ENCODE data around the gene NT5DC1. TPM values are rescaled to one million over a fixed set of nuclear protein-coding genes. Genes with fewer than 3 reads are reported as not detected.
A peak's percentile ranks its signal among the peaks of the same experiment; 100 is the strongest.

Gene NT5DC1
- 10 to 100 TPM; 29.5 to 32.9 TPM for total RNA-seq

DNA sequence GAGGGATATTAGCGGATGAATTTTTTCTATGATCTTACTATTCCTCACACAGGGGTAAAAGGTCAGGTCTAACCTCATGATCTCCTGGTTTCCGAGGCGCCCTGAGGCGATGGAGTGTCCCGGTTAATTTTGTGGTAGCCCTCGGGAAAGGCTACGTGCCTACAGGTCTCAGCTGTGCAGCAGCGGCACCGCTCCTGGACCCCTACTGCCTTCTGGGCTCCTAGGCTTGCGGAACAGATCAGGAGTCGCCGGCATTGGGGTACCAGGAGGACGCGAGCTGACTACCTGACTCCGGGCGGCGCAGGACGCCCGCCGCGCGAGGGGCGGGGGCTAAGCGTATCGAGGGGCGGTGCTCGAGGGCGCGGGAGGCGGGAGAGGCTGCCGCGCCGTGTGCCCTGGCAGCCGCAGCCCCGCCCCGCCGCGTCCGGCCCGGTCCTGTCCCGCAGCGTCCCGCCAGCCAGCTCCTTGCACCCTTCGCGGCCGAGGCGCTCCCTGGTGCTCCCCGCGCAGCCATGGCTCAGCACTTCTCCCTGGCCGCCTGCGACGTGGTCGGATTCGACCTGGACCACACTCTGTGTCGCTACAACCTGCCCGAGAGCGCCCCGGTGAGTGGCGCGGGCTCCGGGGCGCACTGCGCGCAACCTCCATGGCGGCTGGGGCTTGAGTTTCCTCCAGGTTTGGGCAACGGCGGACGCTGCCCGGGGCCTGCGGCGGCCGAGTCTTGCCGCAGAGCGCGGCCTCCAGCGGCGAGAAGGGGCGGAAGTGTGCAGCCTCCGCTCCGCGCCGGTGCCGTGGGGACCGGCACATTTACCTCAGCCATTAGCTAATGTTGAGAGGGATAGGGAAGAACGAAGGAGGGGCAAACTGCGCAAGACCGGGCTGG is at the start of gene NT5DC1:
Gene NT5DC1, plus strand, starts transcription at position 435 of the 883 bp plus-strand sequence. Its CDS starts 78 bp downstream, at position 513.
- Mint-ChIP-seq H3K4me3 (peak within 1 kb of the TSS; percentile 88), H3K27me3 (ENCODE audit: low read depth) (peaks cover 2% of the 10 kb centered on the region), H3K4me1 (ENCODE audit: low read depth) (peaks cover 29% of the 10 kb centered on the region), H3K9me3 (ENCODE audit: insufficient read depth) (no peaks in the 10 kb centered on the region), H3K27ac (peak within 1 kb of the TSS; percentile 87), H3K36me3 (ENCODE audit: low read depth) (peaks cover 6% of the 10 kb centered on the region)
- DNase-seq (peak; percentile 88), ATAC-seq (peak; percentile 96)
- ChIA-PET POLR2A (interaction anchor here (0.8 to 1.6 kb wide), 8 partner anchors 9 to 581 kb away, joined by 3 to 7 read pairs (median 4); partner anchors contain the start of genes RWDD1, TSPYL1 and TSPYL4), CTCF (interaction anchor here (0.7 to 4.4 kb wide), 9 partner anchors 12 to 178 kb away, joined by 3 to 39 read pairs (median 3); no protein-coding TSS in a partner anchor)

DNA sequence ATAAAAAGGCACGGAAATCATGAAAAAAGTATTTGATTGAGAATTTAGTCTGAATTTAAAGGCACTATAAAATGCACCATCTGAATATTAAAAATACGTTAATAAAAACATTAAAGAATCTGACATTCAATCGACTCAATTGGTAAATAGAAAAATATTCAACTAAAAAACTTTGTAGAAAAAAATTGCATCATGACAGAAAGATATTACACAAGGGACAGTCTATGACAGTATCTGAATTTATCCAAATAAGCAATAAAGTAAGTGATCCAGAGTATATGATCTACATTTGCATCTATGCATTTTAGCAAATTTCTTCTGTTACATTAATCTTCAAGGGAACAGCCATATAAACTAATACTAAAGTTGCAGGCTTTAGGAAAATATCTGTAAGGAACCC is 49.4 kb upstream of the NT5DC1 start:
- ChIA-PET POLR2A (no interaction called here), CTCF (no interaction called here)
- Mint-ChIP-seq H3K36me3 (ENCODE audit: low read depth) (no peaks in the 10 kb centered on the region), H3K27ac (no peak overlapping the region), H3K4me3 (no peak overlapping the region), H3K9me3 (ENCODE audit: insufficient read depth) (no peaks in the 10 kb centered on the region), H3K4me1 (ENCODE audit: low read depth) (no peaks in the 10 kb centered on the region), H3K27me3 (ENCODE audit: low read depth) (peaks cover 7% of the 10 kb centered on the region)
- DNase-seq, result no peak
- ATAC-seq, result no peak

DNA sequence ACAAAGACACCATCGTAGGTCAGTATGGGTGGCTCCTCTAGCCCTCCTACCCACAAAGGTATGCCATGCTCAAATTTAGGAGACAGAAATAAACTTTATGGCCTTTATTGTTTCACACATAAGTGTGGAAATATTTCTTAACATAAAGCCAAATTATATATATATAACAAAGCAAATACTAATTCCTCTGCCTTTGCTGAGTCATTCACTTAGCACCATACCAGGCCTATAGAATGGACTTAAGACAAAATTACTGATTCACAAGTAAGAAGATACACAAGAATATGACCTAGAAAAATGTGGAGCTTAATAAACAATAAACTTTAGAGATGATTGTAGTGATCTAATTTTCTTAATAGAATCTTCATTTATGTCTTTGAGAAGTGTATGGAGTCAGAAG is 45.1 kb upstream of the NT5DC1 start:
- no peaks in the 10 kb centered on the region for H3K36me3 Mint-ChIP-seq (ENCODE audit: low read depth)
- CTCF ChIA-PET, result no interaction called here
- ATAC-seq (no peak), DNase-seq (no peak)
- H3K27ac Mint-ChIP-seq, result no peak overlapping the region
- POLR2A ChIA-PET, result no interaction called here
- H3K9me3 Mint-ChIP-seq (ENCODE audit: insufficient read depth), result no peaks in the 10 kb centered on the region
- no peak overlapping the region for H3K4me3 Mint-ChIP-seq
- no peaks in the 10 kb centered on the region for H3K4me1 Mint-ChIP-seq (ENCODE audit: low read depth)
- peaks cover 5% of the 10 kb centered on the region for H3K27me3 Mint-ChIP-seq (ENCODE audit: low read depth)

DNA sequence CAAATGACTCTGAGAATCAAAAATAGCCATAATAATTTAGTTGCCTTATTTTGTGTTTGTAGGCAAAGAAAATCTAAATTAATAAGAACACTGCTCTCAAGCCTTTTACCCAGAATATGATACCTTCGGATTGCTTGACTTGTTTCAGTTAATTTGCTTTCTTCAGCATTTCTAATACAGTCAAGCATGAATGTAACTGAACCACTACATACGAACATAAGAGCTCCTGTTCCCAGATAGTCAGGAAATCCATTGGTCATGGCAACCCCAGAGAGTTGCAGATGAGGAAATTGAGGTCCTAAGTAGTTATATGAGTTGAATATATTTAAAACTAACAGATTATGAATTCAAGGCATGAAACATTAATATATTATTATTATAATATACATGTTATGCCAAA is 42.9 kb upstream of the NT5DC1 start:
- CTCF ChIA-PET, result no interaction called here
- Mint-ChIP-seq H3K27me3 (ENCODE audit: low read depth) (peaks cover 4% of the 10 kb centered on the region), H3K9me3 (ENCODE audit: insufficient read depth) (no peaks in the 10 kb centered on the region), H3K27ac (no peak overlapping the region), H3K4me1 (ENCODE audit: low read depth) (no peaks in the 10 kb centered on the region), H3K4me3 (no peak overlapping the region), H3K36me3 (ENCODE audit: low read depth) (no peaks in the 10 kb centered on the region)
- POLR2A ChIA-PET, result no interaction called here
- ATAC-seq, result no peak
- no peak for DNase-seq

DNA sequence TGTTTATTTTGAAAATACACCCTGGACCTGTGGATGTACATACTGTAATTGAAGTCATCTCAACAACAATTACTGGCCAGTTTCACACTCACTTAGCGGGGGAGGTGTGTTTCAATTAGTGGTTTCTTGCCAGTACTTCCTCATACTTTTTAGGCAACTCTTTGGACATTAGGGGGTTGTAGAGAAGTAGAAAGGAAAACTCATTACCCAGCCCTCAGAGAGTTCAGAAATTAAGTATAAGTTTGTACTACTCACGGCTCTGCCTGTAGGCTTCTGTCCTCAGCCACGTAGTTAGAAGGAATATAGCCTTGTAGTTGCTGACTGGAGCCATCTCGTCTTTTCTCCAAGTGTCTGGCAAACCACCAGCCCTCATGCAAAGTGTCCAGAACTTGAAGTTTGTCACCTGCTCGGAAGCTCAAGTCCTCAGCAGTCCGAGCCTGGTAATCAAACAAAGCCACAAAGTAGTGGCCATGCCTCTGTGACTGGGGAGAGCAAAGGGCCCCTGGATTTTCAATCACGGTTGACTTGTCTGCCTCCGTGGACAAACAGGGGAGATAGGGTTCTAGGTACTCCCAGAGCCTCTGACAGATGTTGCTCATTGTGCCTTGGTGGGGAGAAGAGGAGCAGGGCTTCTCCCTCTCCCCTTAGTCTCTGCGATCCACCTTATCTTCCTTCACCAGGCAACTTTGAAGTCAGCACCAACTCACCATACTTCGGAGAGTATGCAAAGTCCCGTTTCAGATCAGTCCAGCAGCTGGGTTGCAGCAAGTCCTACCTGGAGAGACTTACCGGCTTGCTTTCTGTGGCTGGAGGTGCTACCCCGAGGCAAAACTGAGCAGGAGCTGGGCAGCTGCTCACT is 40.7 kb upstream of the NT5DC1 start:
- CTCF ChIA-PET, result no interaction called here
- H3K9me3 Mint-ChIP-seq (ENCODE audit: insufficient read depth), result no peaks in the 10 kb centered on the region
- no peaks in the 10 kb centered on the region for H3K36me3 Mint-ChIP-seq (ENCODE audit: low read depth)
- H3K4me1 Mint-ChIP-seq (ENCODE audit: low read depth), result no peaks in the 10 kb centered on the region
- DNase-seq (no peak), ATAC-seq (no peak)
- no peak overlapping the region for H3K27ac Mint-ChIP-seq
- H3K4me3 Mint-ChIP-seq, result no peak overlapping the region
- H3K27me3 Mint-ChIP-seq (ENCODE audit: low read depth), result peaks cover 7% of the 10 kb centered on the region
- POLR2A ChIA-PET, result no interaction called here

DNA sequence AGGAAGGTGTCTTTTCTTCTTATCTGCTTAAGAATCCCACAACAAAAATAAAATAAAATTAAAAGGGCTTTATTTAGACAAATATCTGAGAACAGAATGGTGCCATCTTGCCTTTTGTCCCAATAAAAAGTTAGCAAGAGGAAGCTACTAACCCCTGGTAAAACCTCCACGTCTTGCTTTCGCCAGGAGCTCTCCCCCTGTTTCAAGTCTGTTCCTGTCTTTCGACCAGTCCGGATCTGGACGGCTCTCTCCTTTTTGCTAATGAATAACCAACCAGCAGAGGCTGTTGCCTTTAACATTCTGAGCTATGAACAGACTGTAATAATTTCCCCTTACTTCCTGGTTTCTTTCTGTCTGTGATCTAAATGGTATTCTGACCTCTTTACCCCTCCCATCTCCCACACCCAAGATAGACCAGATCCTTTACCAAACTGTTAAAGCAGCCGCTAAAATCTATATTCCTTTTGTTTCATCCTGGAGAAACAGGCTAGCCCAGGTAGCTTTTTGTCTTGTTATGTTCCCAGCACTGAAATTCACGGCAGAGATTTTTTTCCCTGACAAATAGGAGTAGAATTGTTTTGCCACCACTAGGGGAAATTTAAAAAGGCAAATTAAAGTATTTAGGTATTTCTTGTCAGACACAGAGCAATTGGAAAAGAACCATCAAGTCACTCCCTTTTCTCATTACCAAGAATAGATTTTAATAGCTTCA is 39.9 kb upstream of the NT5DC1 start, which contains the start of gene FRK:
Gene FRK, minus strand, starts transcription at position 320 of the 712 bp plus-strand sequence. CDS start 580 bp downstream, outside the sequence.
- Mint-ChIP-seq H3K27me3 (ENCODE audit: low read depth) (peaks cover 7% of the 10 kb centered on the region), H3K4me3 (no peak within 1 kb of the TSS), H3K4me1 (ENCODE audit: low read depth) (no peaks in the 10 kb centered on the region), H3K36me3 (ENCODE audit: low read depth) (no peaks in the 10 kb centered on the region), H3K27ac (no peak within 1 kb of the TSS), H3K9me3 (ENCODE audit: insufficient read depth) (no peaks in the 10 kb centered on the region)
- ATAC-seq (no peak), DNase-seq (no peak)
- CTCF ChIA-PET, result no interaction called here
- POLR2A ChIA-PET, result no interaction called here

GRCh38 chr6:116062496-116062895 is 38.2 kb upstream of the NT5DC1 start:
- CTCF ChIA-PET, result no interaction called here
- no peaks in the 10 kb centered on the region for H3K4me1 Mint-ChIP-seq (ENCODE audit: low read depth)
- DNase-seq, result no peak
- no peak overlapping the region for H3K27ac Mint-ChIP-seq
- H3K36me3 Mint-ChIP-seq (ENCODE audit: low read depth), result no peaks in the 10 kb centered on the region
- H3K4me3 Mint-ChIP-seq, result no peak overlapping the region
- no peak for ATAC-seq
- H3K9me3 Mint-ChIP-seq (ENCODE audit: insufficient read depth), result no peaks in the 10 kb centered on the region
- H3K27me3 Mint-ChIP-seq (ENCODE audit: low read depth), result peaks cover 7% of the 10 kb centered on the region
- POLR2A ChIA-PET, result no interaction called here

DNA sequence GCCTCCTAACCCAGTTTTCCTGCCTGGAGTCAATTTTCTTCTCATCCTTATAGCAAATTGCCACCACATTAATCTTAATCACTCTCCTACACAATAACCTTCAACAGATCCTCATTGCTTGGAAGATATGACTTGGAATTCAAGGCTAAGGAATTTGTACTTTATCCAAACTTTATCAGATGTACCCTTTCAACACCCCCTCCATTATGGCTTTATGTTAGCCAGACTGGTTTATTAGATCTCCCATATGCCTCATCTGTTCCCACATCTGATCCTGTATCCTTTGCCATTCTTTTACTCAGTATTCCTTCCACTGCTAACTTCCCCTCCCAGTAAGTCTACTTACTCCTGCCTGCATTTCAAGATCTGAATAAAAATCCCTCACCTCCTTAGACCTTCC is 36.0 kb upstream of the NT5DC1 start:
- H3K36me3 Mint-ChIP-seq (ENCODE audit: low read depth), result no peaks in the 10 kb centered on the region
- no peak overlapping the region for H3K27ac Mint-ChIP-seq
- peaks cover 7% of the 10 kb centered on the region for H3K27me3 Mint-ChIP-seq (ENCODE audit: low read depth)
- ChIA-PET CTCF (no interaction called here), POLR2A (no interaction called here)
- no peak for ATAC-seq
- H3K9me3 Mint-ChIP-seq (ENCODE audit: insufficient read depth), result no peaks in the 10 kb centered on the region
- DNase-seq, result no peak
- H3K4me3 Mint-ChIP-seq, result no peak overlapping the region
- H3K4me1 Mint-ChIP-seq (ENCODE audit: low read depth), result no peaks in the 10 kb centered on the region

DNA sequence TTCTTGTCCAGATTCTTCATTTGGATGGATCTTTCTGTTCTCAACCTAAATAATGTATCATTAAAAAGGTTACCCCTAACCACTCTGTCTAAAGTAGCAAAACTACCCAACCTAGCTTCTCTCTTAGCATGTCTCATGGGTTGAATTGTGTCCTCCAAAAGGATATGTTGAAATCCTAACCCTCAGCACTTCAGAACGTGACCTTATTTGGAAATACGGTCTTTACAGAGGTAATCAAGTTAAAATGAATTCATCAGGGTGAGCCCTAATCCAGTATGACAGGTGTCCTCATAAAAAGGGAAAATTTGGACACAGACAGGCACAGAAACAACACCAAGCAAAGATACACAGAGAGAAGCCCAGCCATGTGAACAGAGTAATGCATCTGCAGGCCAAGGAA is 33.9 kb upstream of the NT5DC1 start:
- POLR2A ChIA-PET, result no interaction called here
- CTCF ChIA-PET, result no interaction called here
- Mint-ChIP-seq H3K9me3 (ENCODE audit: insufficient read depth) (no peaks in the 10 kb centered on the region), H3K4me1 (ENCODE audit: low read depth) (no peaks in the 10 kb centered on the region), H3K4me3 (no peak overlapping the region), H3K36me3 (ENCODE audit: low read depth) (no peaks in the 10 kb centered on the region), H3K27me3 (ENCODE audit: low read depth) (peaks cover 4% of the 10 kb centered on the region), H3K27ac (no peak overlapping the region)
- no peak for DNase-seq
- no peak for ATAC-seq

GRCh38 chr6:116070101-116070500 is 30.6 kb upstream of the NT5DC1 start:
- ATAC-seq, result no peak
- peaks cover 5% of the 10 kb centered on the region for H3K4me1 Mint-ChIP-seq (ENCODE audit: low read depth)
- no peak overlapping the region for H3K27ac Mint-ChIP-seq
- ChIA-PET CTCF (no interaction called here), POLR2A (no interaction called here)
- H3K27me3 Mint-ChIP-seq (ENCODE audit: low read depth), result peaks cover 3% of the 10 kb centered on the region
- H3K36me3 Mint-ChIP-seq (ENCODE audit: low read depth), result no peaks in the 10 kb centered on the region
- H3K4me3 Mint-ChIP-seq, result no peak overlapping the region
- no peaks in the 10 kb centered on the region for H3K9me3 Mint-ChIP-seq (ENCODE audit: insufficient read depth)
- DNase-seq, result no peak

- no peak overlapping the region for H3K27ac Mint-ChIP-seq
- DNase-seq (no peak), ATAC-seq (no peak)
- peaks cover 5% of the 10 kb centered on the region for H3K4me1 Mint-ChIP-seq (ENCODE audit: low read depth)
- POLR2A ChIA-PET, result no interaction called here
- no peaks in the 10 kb centered on the region for H3K9me3 Mint-ChIP-seq (ENCODE audit: insufficient read depth)
- H3K4me3 Mint-ChIP-seq, result no peak overlapping the region
- CTCF ChIA-PET, result no interaction called here
- H3K36me3 Mint-ChIP-seq (ENCODE audit: low read depth), result no peaks in the 10 kb centered on the region
- peaks cover 6% of the 10 kb centered on the region for H3K27me3 Mint-ChIP-seq (ENCODE audit: low read depth)
These were observed 29.9 kb upstream of the NT5DC1 start for GRCh38 chr6:116070616-116071389.

Measured in activated CD8-positive, alpha-beta T cell treated with anti-CD3 and anti-CD28 coated beads, Interleukin-2, amount 10 ng/mL, durations not matched to agents 7 days and 5 days (primary cell).